ENCODE data around the gene SDK1.

SDK1 gene

DNA sequence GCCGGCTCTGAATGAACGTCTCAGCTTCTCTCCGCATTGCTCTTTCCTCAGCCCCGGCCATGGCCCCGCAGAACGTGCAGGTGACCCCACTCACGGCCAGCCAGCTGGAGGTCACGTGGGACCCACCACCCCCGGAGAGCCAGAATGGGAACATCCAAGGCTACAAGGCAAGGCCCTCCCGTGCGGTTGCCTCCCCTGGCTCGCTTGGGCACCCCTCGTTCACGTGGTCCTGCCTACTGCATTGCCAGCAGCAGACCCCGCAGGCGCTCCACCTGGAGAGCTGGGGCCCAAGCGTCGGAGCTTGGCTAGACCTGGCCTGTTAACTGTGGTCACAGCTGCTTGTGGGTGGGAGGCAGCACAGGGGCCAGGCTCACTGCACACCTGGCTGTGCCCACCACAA lies 904.8 kb downstream of the SDK1 start:
- H3K4me3 ChIP-seq (ENCODE audit: low read depth, low read length), result no peak overlapping the region
- TF ChIP-seq, protein P1, sequence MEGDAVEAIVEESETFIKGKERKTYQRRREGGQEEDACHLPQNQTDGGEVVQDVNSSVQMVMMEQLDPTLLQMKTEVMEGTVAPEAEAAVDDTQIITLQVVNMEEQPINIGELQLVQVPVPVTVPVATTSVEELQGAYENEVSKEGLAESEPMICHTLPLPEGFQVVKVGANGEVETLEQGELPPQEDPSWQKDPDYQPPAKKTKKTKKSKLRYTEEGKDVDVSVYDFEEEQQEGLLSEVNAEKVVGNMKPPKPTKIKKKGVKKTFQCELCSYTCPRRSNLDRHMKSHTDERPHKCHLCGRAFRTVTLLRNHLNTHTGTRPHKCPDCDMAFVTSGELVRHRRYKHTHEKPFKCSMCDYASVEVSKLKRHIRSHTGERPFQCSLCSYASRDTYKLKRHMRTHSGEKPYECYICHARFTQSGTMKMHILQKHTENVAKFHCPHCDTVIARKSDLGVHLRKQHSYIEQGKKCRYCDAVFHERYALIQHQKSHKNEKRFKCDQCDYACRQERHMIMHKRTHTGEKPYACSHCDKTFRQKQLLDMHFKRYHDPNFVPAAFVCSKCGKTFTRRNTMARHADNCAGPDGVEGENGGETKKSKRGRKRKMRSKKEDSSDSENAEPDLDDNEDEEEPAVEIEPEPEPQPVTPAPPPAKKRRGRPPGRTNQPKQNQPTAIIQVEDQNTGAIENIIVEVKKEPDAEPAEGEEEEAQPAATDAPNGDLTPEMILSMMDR (IDR thresholded peaks at IDR 0.05; ENCODE audit: low read depth, low read length), result no peak
- TF ChIP-seq, protein P2, sequence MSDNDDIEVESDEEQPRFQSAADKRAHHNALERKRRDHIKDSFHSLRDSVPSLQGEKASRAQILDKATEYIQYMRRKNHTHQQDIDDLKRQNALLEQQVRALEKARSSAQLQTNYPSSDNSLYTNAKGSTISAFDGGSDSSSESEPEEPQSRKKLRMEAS (IDR thresholded peaks at IDR 0.05; ENCODE audit: low read depth, low read length), result no peak
- TF ChIP-seq POLR2A (IDR thresholded peaks at IDR 0.05; ENCODE audit: extremely low read depth, insufficient read length) (no peak), MYC (IDR thresholded peaks at IDR 0.05; ENCODE audit: low read depth, low read length) (no peak)
- no peak for DNase-seq (ENCODE audit: low read depth)

DNA sequence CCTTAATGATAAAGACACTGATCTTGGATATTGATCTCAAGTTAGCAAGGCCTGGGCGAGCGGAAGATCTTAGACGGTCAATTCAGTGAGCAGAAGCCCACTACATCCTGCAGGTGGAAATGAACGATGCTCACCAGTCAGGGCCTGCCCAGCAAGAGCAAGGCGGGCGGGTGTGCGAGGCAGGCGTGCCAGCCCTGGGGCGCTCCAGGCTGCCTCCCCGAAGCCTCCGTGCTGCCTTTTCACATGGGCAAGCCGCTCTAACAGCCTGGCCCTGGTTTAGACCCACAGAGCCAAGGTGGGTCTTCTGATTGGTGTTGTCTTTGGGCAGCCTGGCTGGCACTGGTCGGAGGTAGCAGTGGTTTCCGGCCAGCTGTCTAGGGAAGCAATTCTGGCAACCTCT lies 906.0 kb downstream of the SDK1 start:
- H3K4me3 ChIP-seq (ENCODE audit: low read depth, low read length), result no peak overlapping the region
- no peak for DNase-seq (ENCODE audit: low read depth)
- TF ChIP-seq MYC (IDR thresholded peaks at IDR 0.05; ENCODE audit: low read depth, low read length), result no peak
- TF ChIP-seq, protein P1 (IDR thresholded peaks at IDR 0.05; ENCODE audit: low read depth, low read length), result no peak

DNA sequence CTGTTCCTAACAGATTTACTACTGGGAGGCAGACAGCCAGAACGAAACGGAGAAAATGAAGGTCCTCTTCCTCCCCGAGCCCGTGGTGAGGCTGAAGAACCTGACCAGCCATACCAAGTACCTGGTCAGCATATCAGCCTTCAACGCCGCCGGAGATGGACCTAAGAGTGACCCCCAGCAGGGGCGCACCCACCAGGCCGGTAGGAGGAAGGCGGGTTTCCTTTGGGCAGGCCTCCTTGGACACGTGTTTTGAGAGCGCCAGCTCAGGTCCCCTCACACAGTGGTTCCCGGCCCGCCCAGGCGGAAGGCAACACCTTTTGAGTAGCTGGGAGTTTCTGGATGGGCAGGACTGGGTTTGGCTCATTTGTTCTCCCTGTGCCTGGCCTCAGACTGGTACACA lies 907.0 kb downstream of the SDK1 start:
- TF ChIP-seq, protein P2 (IDR thresholded peaks at IDR 0.05; ENCODE audit: low read depth, low read length), result no peak
- TF ChIP-seq POLR2A (IDR thresholded peaks at IDR 0.05; ENCODE audit: extremely low read depth, insufficient read length) (no peak), MYC (IDR thresholded peaks at IDR 0.05; ENCODE audit: low read depth, low read length) (no peak)
- TF ChIP-seq, protein P1 (IDR thresholded peaks at IDR 0.05; ENCODE audit: low read depth, low read length), result no peak
- no peak for DNase-seq (ENCODE audit: low read depth)
- H3K4me3 ChIP-seq (ENCODE audit: low read depth, low read length), result no peak overlapping the region

DNA sequence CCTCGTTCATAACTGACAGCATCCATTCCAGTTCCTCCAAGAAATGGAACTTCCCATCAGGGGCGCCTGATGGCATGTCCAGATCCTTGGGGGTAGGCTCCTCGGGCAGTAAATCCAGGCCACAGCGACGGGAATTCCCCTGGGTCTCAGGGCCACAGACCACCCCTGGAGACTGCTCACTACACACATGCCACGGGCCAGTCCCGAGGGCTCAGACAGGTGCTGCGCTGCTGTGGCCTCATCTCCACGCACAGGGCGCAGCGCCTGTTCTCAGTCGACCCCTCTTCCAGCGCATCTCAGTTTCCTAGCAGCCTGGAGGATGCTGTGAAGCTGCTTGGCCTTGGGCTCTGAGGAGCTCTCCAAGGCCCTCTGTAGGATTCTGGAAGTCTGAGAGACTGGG lies 907.5 kb downstream of the SDK1 start:
- DNase-seq (ENCODE audit: low read depth), result no peak
- TF ChIP-seq MYC (IDR thresholded peaks at IDR 0.05; ENCODE audit: low read depth, low read length), result no peak
- TF ChIP-seq, protein P2 (IDR thresholded peaks at IDR 0.05; ENCODE audit: low read depth, low read length), result no peak
- TF ChIP-seq POLR2A (IDR thresholded peaks at IDR 0.05; ENCODE audit: extremely low read depth, insufficient read length), result no peak
- TF ChIP-seq, protein P1 (IDR thresholded peaks at IDR 0.05; ENCODE audit: low read depth, low read length), result no peak
- H3K4me3 ChIP-seq (ENCODE audit: low read depth, low read length), result no peak overlapping the region

DNA sequence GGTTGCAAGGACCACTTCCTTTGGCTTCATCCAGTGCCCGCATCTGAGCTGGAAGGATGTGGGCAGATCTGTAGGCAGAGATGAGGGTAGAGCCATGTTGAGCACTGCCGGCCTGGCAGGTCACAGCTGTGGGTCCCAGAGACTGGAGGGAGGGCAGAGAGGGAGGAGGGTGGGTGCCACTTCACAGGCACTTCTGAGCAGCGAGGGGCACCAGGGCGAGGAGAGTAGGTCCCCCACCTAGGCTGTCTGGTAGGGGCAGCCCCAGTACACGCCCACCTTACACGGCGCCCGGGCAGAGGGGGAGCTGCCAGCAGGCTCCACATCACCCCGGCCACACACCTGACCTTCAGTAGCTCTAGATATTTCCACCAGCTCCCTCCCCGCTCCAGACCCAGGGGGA lies 908.1 kb downstream of the SDK1 start:
- no peak for DNase-seq (ENCODE audit: low read depth)
- no peak for TF ChIP-seq MYC (IDR thresholded peaks at IDR 0.05; ENCODE audit: low read depth, low read length)
- TF ChIP-seq POLR2A (IDR thresholded peaks at IDR 0.05; ENCODE audit: extremely low read depth, insufficient read length), result no peak
- TF ChIP-seq, protein P2 (IDR thresholded peaks at IDR 0.05; ENCODE audit: low read depth, low read length), result no peak
- TF ChIP-seq, protein P1 (IDR thresholded peaks at IDR 0.05; ENCODE audit: low read depth, low read length), result no peak
- H3K4me3 ChIP-seq (ENCODE audit: low read depth, low read length), result no peak overlapping the region

DNA sequence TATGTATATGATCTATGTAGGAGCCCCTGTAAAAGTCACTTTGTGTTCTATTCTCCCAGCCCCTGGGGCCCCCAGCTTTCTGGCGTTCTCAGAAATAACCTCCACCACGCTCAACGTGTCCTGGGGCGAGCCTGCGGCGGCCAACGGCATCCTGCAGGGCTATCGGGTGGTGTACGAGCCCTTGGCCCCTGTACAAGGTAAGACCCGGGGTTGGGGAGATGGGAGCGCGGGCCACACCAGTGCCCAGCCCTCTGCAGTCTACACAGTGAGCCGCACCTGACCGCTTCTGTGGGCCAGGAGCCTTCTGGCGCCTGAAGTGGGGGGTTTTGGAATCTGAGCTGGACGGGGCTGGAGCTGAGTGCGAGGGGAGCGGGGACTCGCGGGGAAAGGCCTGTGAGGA lies 908.9 kb downstream of the SDK1 start:
- no peak overlapping the region for H3K4me3 ChIP-seq (ENCODE audit: low read depth, low read length)
- TF ChIP-seq, protein P1 (IDR thresholded peaks at IDR 0.05; ENCODE audit: low read depth, low read length), result no peak
- TF ChIP-seq, protein P2 (IDR thresholded peaks at IDR 0.05; ENCODE audit: low read depth, low read length), result no peak
- TF ChIP-seq MYC (IDR thresholded peaks at IDR 0.05; ENCODE audit: low read depth, low read length), result no peak
- TF ChIP-seq POLR2A (IDR thresholded peaks at IDR 0.05; ENCODE audit: extremely low read depth, insufficient read length), result no peak
- DNase-seq (ENCODE audit: low read depth), result no peak

All from NB4 (cell line).